ENCODE data around the gene NOL7.

DNA sequence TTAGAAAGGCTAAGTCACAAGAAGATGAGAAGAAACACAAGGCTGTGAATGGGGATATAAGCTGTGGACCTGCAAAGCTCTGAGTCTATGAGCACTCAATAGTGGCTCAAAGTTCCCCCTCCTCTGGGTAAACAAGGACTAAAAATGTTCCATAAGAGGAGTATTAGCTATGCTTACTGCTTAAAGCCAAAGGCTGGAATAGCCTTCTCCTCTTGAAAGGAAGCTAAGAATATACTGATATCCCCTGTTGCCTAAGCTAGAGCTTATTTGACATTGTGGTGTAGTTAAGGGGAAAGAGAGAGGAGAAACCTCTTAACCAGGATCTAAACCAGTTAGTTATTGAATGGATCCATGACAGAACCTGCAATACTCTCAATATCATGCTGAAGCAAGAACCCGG is 45.8 kb downstream of the NOL7 start:
- TF ChIP-seq, protein P1, sequence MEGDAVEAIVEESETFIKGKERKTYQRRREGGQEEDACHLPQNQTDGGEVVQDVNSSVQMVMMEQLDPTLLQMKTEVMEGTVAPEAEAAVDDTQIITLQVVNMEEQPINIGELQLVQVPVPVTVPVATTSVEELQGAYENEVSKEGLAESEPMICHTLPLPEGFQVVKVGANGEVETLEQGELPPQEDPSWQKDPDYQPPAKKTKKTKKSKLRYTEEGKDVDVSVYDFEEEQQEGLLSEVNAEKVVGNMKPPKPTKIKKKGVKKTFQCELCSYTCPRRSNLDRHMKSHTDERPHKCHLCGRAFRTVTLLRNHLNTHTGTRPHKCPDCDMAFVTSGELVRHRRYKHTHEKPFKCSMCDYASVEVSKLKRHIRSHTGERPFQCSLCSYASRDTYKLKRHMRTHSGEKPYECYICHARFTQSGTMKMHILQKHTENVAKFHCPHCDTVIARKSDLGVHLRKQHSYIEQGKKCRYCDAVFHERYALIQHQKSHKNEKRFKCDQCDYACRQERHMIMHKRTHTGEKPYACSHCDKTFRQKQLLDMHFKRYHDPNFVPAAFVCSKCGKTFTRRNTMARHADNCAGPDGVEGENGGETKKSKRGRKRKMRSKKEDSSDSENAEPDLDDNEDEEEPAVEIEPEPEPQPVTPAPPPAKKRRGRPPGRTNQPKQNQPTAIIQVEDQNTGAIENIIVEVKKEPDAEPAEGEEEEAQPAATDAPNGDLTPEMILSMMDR (IDR thresholded peaks at IDR 0.05), result no peak
- TF ChIP-seq POLR2A (IDR thresholded peaks at IDR 0.05), result no peak
